Activated naive CD8-positive, alpha-beta T cell treated with anti-CD3 and anti-CD28 coated beads for 36 hours (primary cell): ENCODE measurements around the gene CIAO2B. TPM values are rescaled to one million over a fixed set of nuclear protein-coding genes. Genes with fewer than 3 reads are reported as not detected.

Experiments
- DNase-seq: peaks from one replicate; pipeline ENCODE4 v3.0.0; 2021
- H3K27ac Mint-ChIP-seq: one replicate; pipeline ENCODE4 v1.8.0; 2022; ENCODE audit warnings: mild to moderate bottlenecking, moderate library complexity, mixed read lengths
- H3K27me3 Mint-ChIP-seq: one replicate; pipeline ENCODE4 v1.8.0; 2022; ENCODE audit warnings: mild to moderate bottlenecking, mixed read lengths
- H3K36me3 Mint-ChIP-seq: one replicate; pipeline ENCODE4 v1.8.0; 2021; ENCODE audit warnings: mild to moderate bottlenecking, mixed read lengths
- H3K4me1 Mint-ChIP-seq: one replicate; pipeline ENCODE4 v1.8.0; 2021; ENCODE audit warnings: mixed read lengths
- H3K4me3 Mint-ChIP-seq: one replicate; pipeline ENCODE4 v1.8.0; 2022; ENCODE audit warnings: mild to moderate bottlenecking, moderate library complexity, mixed read lengths
- H3K9me3 Mint-ChIP-seq: one replicate; pipeline ENCODE4 v1.8.0; 2022; ENCODE audit warnings: mixed read lengths
- total RNA-seq, 2 experiments: library from RNA; stranded (reverse); gene quantifications; one replicate each; pipeline ENCODE4 v1.2.3, GENCODE V29; 2021

CIAO2B gene
- total RNA-seq, 2 experiments from 2014 or later: 152 to 153 TPM

- Mint-ChIP-seq H3K9me3 (no peaks in the 10 kb centered on the region), H3K27ac (no peak overlapping the region), H3K27me3 (peaks cover 53% of the 10 kb centered on the region), H3K4me3 (no peak overlapping the region), H3K4me1 (peaks cover 1% of the 10 kb centered on the region), H3K36me3 (no peaks in the 10 kb centered on the region)
- no peak for DNase-seq
Observed at GRCh38 chr16:66923247-66923731, 10.9 kb downstream of the CIAO2B start.

DNA sequence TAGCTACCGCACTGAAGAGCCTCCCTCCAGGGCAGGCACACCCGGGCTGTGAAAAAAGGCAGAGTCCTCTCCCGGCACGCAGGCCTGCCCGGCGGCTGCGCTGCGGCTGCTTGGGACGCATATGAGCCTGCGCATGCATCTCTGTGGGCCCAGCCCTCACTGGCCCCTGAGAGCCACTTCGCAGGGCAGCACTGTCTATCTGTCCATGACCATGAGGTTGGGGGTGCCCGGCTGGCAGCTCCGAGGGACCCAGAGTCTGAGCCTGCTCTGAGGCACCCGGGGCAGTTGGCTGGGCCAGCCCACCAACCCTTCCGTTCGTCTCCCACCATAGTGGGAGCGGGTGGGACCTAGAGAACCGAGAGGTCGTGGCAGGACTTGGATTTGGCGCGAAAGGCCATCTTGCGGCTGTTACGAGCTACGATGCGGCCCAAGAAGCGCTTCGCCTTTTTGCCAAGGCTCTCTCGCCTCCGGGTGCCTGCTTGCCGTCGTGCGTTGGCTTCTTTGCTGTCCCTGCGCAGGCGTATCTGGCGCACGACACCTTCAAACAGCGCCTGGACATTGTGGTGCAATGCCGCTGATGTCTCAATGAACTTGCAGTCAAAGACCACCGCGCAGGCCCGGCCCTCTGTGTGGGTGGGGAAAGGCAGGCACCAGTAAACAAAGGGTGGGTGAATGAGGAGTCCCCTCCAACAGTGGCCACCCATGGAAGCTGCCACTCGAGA lies 12.3 kb downstream of the CIAO2B start:
- H3K27ac Mint-ChIP-seq: no peak overlapping the region
- no peaks in the 10 kb centered on the region for H3K9me3 Mint-ChIP-seq
- DNase-seq: no peak
- H3K36me3 Mint-ChIP-seq: no peaks in the 10 kb centered on the region
- H3K27me3 Mint-ChIP-seq: peaks cover 53% of the 10 kb centered on the region
- no peak overlapping the region for H3K4me3 Mint-ChIP-seq
- no peaks in the 10 kb centered on the region for H3K4me1 Mint-ChIP-seq

DNA sequence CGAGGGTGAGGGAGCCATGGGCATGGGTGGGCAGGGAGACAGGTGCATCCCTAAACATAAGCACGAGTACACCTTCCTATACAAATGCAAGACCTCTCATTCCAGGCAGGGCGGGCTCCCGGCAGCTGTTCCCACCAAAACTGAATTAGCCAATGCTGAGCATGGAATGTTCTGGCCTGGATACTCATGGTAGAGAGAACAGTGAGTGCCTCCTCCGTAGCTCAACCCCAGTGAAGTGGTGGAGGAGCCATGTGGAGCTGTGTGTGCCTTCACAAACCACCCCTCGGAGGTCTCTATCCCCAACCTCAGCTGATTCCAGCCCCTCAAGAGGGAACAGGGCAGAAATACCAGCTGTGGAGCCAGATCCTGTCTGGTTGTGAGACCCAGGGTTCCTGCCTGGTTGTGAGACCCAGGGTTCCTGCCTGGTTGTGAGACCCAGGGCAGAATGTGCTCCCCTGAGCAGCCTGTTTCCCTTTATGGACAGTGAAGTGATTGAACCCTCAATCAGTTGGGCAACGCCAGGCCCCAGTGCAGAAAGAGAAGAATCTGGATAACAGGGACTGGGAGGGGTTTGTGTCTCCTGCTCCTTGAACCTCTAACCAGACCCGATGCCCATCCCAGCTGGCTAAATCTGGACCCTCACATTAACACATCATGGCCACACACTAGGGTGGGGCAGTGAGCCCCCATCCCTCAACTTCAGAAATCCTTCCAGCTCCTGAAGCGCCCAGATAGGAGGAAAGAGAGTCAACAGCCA lies 13.1 kb downstream of the CIAO2B start:
- Mint-ChIP-seq H3K27ac (no peak overlapping the region), H3K9me3 (no peaks in the 10 kb centered on the region), H3K36me3 (no peaks in the 10 kb centered on the region), H3K4me1 (no peaks in the 10 kb centered on the region), H3K4me3 (no peak overlapping the region), H3K27me3 (peaks cover 46% of the 10 kb centered on the region)
- no peak for DNase-seq

DNA sequence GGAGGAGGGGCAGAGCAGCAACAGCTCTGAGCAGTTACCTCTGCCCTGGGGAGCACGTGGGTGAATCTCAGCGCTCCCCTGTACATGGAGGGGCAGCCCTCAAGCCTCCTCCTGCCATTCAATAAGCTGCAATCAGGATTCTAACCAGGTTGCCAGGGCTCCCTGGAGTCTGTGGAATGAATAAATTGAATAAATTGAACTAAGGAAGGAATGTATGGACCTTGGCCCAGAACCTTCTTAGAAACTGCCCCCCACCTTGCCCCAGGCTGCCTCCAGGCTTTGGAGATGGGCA lies 14.0 kb downstream of the CIAO2B start:
- Mint-ChIP-seq H3K4me3 (no peak overlapping the region), H3K27ac (no peak overlapping the region), H3K9me3 (no peaks in the 10 kb centered on the region), H3K27me3 (peaks cover 38% of the 10 kb centered on the region), H3K36me3 (no peaks in the 10 kb centered on the region), H3K4me1 (no peaks in the 10 kb centered on the region)
- no peak for DNase-seq

DNA sequence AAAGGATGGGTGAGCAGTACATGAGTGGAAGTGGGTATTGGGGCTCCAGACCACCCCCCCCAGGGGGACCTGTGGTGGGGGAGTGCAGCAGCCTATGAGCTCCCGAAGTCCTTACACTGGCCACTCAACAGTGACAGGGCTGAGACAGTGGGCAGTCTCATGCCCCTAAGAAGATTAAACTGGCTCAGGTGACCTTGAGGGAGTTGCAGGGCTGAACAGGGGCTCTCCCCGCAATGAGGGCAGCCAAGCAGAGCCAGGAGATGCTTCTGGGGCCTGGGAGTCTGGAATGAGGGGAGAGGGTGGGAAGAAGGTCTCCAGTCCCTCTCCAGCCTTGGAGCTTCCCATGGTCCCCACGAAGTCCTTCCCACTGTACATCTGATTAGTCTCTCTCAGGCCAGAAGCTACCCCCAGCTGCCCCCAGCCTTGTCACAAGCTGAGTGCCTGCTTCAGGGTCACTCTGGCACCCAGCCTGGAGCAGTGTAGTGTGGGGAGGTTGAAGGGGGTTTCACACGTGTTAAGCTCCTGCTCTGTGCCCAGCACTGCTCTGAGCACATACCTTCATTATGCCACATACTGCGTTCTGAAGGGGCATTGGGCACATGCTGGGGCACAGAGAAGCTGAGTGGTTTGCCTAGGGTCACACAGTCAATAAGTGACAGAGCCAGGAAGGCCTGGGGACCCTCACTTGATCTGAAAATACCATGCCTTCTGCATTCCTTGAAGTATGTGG lies 14.5 kb downstream of the CIAO2B start:
- no peaks in the 10 kb centered on the region for H3K9me3 Mint-ChIP-seq
- no peaks in the 10 kb centered on the region for H3K36me3 Mint-ChIP-seq
- no peak overlapping the region for H3K4me3 Mint-ChIP-seq
- no peaks in the 10 kb centered on the region for H3K4me1 Mint-ChIP-seq
- peaks cover 35% of the 10 kb centered on the region for H3K27me3 Mint-ChIP-seq
- H3K27ac Mint-ChIP-seq: no peak overlapping the region
- DNase-seq: no peak

- DNase-seq: no peak
- no peak within 1 kb of the TSS for H3K27ac Mint-ChIP-seq
Observed at GRCh38 chr16:66918803-66919568, 15.2 kb downstream of the CIAO2B start, which contains the start of gene CDH16. CDH16 (minus strand) TSS chr16:66918885; CDS start chr16:66918065, 820 bp downstream.

DNA sequence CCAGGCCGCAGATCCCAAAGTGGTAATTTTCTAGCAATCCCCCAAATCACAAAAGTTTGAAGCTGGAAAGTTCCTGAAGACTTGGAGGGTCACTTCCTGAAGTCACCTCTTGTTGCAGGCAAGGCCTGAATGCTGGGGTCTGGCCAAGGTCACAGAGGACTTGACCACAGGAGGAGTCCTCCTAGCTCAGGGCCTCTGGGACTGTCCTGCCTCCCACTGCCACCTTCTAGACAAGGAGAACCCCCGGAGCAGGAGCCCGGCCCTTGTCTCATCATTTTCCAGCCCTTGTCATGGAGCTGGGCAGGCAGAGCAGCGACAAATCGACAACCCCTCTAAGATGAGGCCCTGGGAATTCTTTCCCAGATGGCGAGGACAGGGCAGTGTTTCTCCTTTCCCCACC lies 15.8 kb downstream of the CIAO2B start:
- H3K4me1 Mint-ChIP-seq: no peaks in the 10 kb centered on the region

More at GRCh38 chr16:66918803-66919568, 15.2 kb downstream of the CIAO2B start, which contains the start of gene CDH16:
- Mint-ChIP-seq H3K4me1 (no peaks in the 10 kb centered on the region), H3K27me3 (peaks cover 27% of the 10 kb centered on the region), H3K36me3 (no peaks in the 10 kb centered on the region), H3K9me3 (no peaks in the 10 kb centered on the region), H3K4me3 (no peak within 1 kb of the TSS)

DNA sequence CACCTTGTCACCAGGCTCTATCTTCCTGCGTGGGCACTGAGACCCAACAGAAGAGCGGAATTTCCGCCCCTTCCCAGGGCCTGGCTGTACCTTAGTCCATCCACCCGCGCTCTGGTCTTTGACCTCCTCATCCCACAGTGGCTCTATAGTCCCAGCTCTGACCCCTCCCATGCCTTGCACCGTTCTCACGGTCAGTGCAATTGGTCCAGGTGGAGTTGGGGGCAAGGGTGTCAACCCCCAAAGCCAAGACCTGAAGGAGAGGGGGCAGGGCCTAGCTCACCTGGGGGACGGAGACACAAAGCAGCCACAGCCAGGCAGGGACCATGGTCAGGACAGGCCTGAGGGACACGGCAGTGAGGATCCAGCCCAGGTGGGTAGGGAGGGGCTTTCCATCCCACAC lies 16.5 kb downstream of the CIAO2B start:
- Mint-ChIP-seq H3K36me3 (no peaks in the 10 kb centered on the region), H3K4me3 (no peak overlapping the region), H3K27ac (no peak overlapping the region), H3K27me3 (peaks cover 15% of the 10 kb centered on the region), H3K4me1 (no peaks in the 10 kb centered on the region), H3K9me3 (no peaks in the 10 kb centered on the region)
- DNase-seq: no peak

More for the DNA sequence above, 15.8 kb downstream of the CIAO2B start:
- Mint-ChIP-seq H3K4me3 (no peak overlapping the region), H3K9me3 (no peaks in the 10 kb centered on the region), H3K27me3 (peaks cover 21% of the 10 kb centered on the region), H3K27ac (no peak overlapping the region), H3K36me3 (no peaks in the 10 kb centered on the region)
- no peak for DNase-seq

DNA sequence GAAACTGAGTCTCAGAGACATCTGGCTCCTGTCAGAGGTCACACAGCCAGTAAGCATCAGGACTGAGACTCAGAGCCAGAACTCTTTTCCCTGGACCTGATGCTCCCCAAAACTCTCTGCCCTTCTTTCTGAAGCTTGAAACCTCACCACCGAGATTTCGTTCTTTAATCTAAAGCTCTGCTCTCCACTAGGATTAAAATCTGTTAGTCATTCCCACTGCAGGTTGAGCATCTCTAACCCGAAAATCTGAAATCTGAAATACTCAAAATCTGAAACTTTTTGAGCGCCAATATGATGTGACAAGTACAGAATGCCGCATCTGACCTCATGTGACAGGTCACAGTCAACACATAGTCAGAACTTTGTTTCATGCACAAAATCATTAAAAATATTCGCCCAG lies 17.7 kb downstream of the CIAO2B start:
- DNase-seq: no peak
- H3K36me3 Mint-ChIP-seq: no peaks in the 10 kb centered on the region
- H3K4me3 Mint-ChIP-seq: no peak overlapping the region
- peaks cover 12% of the 10 kb centered on the region for H3K27me3 Mint-ChIP-seq
- no peak overlapping the region for H3K27ac Mint-ChIP-seq
- no peaks in the 10 kb centered on the region for H3K9me3 Mint-ChIP-seq
- no peaks in the 10 kb centered on the region for H3K4me1 Mint-ChIP-seq

GRCh38 chr16:66915041-66915440 lies 19.2 kb downstream of the CIAO2B start:
- DNase-seq: no peak
- Mint-ChIP-seq H3K4me3 (no peak overlapping the region), H3K9me3 (no peaks in the 10 kb centered on the region), H3K27ac (no peak overlapping the region), H3K27me3 (peaks cover 3% of the 10 kb centered on the region), H3K4me1 (no peaks in the 10 kb centered on the region), H3K36me3 (no peaks in the 10 kb centered on the region)

- no peaks in the 10 kb centered on the region for H3K4me1 Mint-ChIP-seq
- no peaks in the 10 kb centered on the region for H3K9me3 Mint-ChIP-seq
- DNase-seq: no peak
- H3K4me3 Mint-ChIP-seq: no peak overlapping the region
- no peaks in the 10 kb centered on the region for H3K36me3 Mint-ChIP-seq
- no peak overlapping the region for H3K27ac Mint-ChIP-seq
- no peaks in the 10 kb centered on the region for H3K27me3 Mint-ChIP-seq
Observed at GRCh38 chr16:66914541-66914940, 19.7 kb downstream of the CIAO2B start.

DNA sequence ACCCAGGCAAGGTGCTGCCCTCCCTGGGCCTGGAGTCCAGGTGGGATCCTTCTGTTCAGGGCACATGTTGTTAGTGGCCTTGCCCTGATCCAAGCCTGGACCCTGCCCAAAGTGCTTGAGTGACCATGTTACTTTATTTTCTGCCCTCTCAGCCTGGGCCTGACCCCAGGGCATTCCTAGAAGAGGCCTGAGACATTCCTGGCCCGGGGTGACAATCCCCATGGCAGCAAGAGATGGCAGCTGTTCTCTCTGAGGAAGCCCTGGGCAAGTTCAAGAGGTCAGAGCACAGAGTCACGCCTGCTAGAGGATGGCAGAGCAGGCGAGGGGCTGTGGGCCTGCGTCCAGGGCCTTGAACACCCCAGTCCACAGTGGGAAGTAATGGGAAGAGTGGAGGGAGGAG lies 20.5 kb downstream of the CIAO2B start:
- no peaks in the 10 kb centered on the region for H3K27me3 Mint-ChIP-seq
- H3K4me1 Mint-ChIP-seq: no peaks in the 10 kb centered on the region
- no peaks in the 10 kb centered on the region for H3K36me3 Mint-ChIP-seq
- DNase-seq: no peak
- no peaks in the 10 kb centered on the region for H3K9me3 Mint-ChIP-seq
- no peak overlapping the region for H3K4me3 Mint-ChIP-seq
- no peak overlapping the region for H3K27ac Mint-ChIP-seq

GRCh38 chr16:66913081-66913480 lies 21.1 kb downstream of the CIAO2B start:
- Mint-ChIP-seq H3K27ac (no peak overlapping the region), H3K27me3 (no peaks in the 10 kb centered on the region), H3K36me3 (no peaks in the 10 kb centered on the region), H3K4me1 (no peaks in the 10 kb centered on the region), H3K4me3 (no peak overlapping the region), H3K9me3 (no peaks in the 10 kb centered on the region)
- DNase-seq: no peak

GRCh38 chr16:66911801-66912200 lies 22.4 kb downstream of the CIAO2B start:
- H3K27me3 Mint-ChIP-seq: no peaks in the 10 kb centered on the region
- no peak for DNase-seq
- no peaks in the 10 kb centered on the region for H3K36me3 Mint-ChIP-seq
- H3K4me1 Mint-ChIP-seq: no peaks in the 10 kb centered on the region
- no peak overlapping the region for H3K27ac Mint-ChIP-seq
- H3K9me3 Mint-ChIP-seq: no peaks in the 10 kb centered on the region
- no peak overlapping the region for H3K4me3 Mint-ChIP-seq

- H3K27me3 Mint-ChIP-seq: no peaks in the 10 kb centered on the region
- no peaks in the 10 kb centered on the region for H3K36me3 Mint-ChIP-seq
- H3K4me1 Mint-ChIP-seq: no peaks in the 10 kb centered on the region
- no peak overlapping the region for H3K27ac Mint-ChIP-seq
- no peak overlapping the region for H3K4me3 Mint-ChIP-seq
- DNase-seq: no peak
- no peaks in the 10 kb centered on the region for H3K9me3 Mint-ChIP-seq
Observed at GRCh38 chr16:66911112-66911511, 23.1 kb downstream of the CIAO2B start.
